CD4-positive, alpha-beta T cell (primary cell): ENCODE results near the gene PCDH1. TPM values are rescaled to one million over a fixed set of nuclear protein-coding genes. Genes with fewer than 3 reads are reported as not detected.

Experiments used
- ATAC-seq: fragments of 200-7000 bp; cut with Tn5 transposase; one replicate; pipeline ENCODE4 v1.10.0; 2022; ENCODE audit warnings: mild to moderate bottlenecking; ENCODE audit not compliant: poor library complexity
- CTCF ChIA-PET: fragments of 350-600 bp; sonication (Branson Sonifier 250); formaldehyde crosslinking; loops from one replicate; lab custom pipeline; 2021; ENCODE audit warnings: antibody characterized with exemption, inconsistent platforms; lab: Charles Lee
- POLR2A ChIA-PET: fragments of 350-600 bp; sonication (Branson Sonifier 250); formaldehyde crosslinking; loops from one replicate; lab custom pipeline; 2021; ENCODE audit warnings: antibody characterized with exemption, inconsistent platforms; lab: Charles Lee
- DNase-seq, 14 experiments: peaks; one replicate each; pipeline ENCODE4 v3.0.0-alpha.2; 2013 to 2020; ENCODE audit warnings: mixed read lengths in 2 of 14
- H3K27ac ChIP-seq, 2 donors: one replicate each; pipeline versions ENCODE4 v1.5.1 to v1.7.0; 2013; ENCODE audit warnings: low read length in 2 of 2, low read depth in 1 of 2, mild to moderate bottlenecking in 1 of 2
- H3K27me3 ChIP-seq, 2 experiments: 1 replicate in 1 of 2; 2 replicates in 1 of 2; pipeline versions ENCODE4 v1.6.1 to v1.7.0; 2013; ENCODE audit warnings: low read length in 2 of 2, control low read depth in 1 of 2, mild to moderate bottlenecking in 1 of 2, moderate library complexity in 1 of 2; ENCODE audit not compliant: insufficient read depth in 2 of 2, control insufficient read depth in 1 of 2
- H3K36me3 ChIP-seq: one replicate; pipeline ENCODE4 v1.6.1; 2013; ENCODE audit warnings: low read length, control low read depth; ENCODE audit not compliant: insufficient read depth
- H3K4me1 ChIP-seq: one replicate; pipeline ENCODE4 v1.6.1; 2013; ENCODE audit warnings: low read length, control low read depth; ENCODE audit not compliant: insufficient read depth
- H3K4me3 ChIP-seq: one replicate; pipeline ENCODE4 v1.5.1; 2013; ENCODE audit warnings: mild to moderate bottlenecking, low read length, moderate library complexity
- H3K9me3 ChIP-seq, 2 experiments: 1 replicate in 1 of 2; 2 replicates in 1 of 2; pipeline versions ENCODE4 v1.6.1 to v1.7.0; 2013; ENCODE audit warnings: low read length in 2 of 2, mild to moderate bottlenecking in 2 of 2, control low read depth in 1 of 2, moderate library complexity in 1 of 2; ENCODE audit not compliant: control insufficient read depth in 1 of 2, insufficient read depth in 1 of 2
- H3K27ac Mint-ChIP-seq: one replicate; pipeline ENCODE4 v1.8.0; 2020; ENCODE audit warnings: mixed read lengths
- H3K27me3 Mint-ChIP-seq: one replicate; pipeline ENCODE4 v1.8.0; 2021; ENCODE audit warnings: mixed read lengths
- H3K36me3 Mint-ChIP-seq: one replicate; pipeline ENCODE4 v1.8.0; 2021; ENCODE audit warnings: low read depth, mixed read lengths
- H3K4me1 Mint-ChIP-seq: one replicate; pipeline ENCODE4 v1.8.0; 2021; ENCODE audit warnings: low read depth, mixed read lengths
- H3K4me3 Mint-ChIP-seq: one replicate; pipeline ENCODE4 v1.8.0; 2020; ENCODE audit warnings: mild to moderate bottlenecking, mixed read lengths
- H3K9me3 Mint-ChIP-seq: one replicate; pipeline ENCODE4 v1.8.0; 2020; ENCODE audit warnings: mixed read lengths
- intact Hi-C, 2 experiments: fragments of 100-400 bp; cut with DNase I in 1 of 2; cut with micrococcal nuclease in 1 of 2; formaldehyde crosslinking; loops; one replicate each; pipeline versions ENCODE4 v1.15.1 to v1.9.0; 2023 to 2025; cut with DNase I, micrococcal nuclease
- total RNA-seq, 174 experiments: library from RNA in 2 of 174; stranded (reverse) in 2 of 174; gene quantifications; one replicate each; pipeline ENCODE4 v1.2.3 and lab custom pipeline; 2021 to 2026
- TF ChIP-seq, protein P1 (sequence below): fragments of 200-600 bp; IDR thresholded peaks from one replicate; pipeline ENCODE4 v1.8.0; 2022; ENCODE audit warnings: antibody characterized with exemption, mild to moderate bottlenecking

PCDH1 gene
- total RNA-seq, 2 experiments from 2014 or later: 0.17 TPM; not detected in 1

- H3K9me3 Mint-ChIP-seq: no peaks in the 10 kb centered on the region
- ChIA-PET POLR2A (no interaction called here), CTCF (no interaction called here)
- no peak for DNase-seq
- H3K4me1 ChIP-seq: peaks cover 7% of the 10 kb centered on the region
- no peaks in the 10 kb centered on the region for H3K9me3 ChIP-seq
- no peak overlapping the region for H3K4me3 ChIP-seq
- no peak overlapping the region for H3K27ac Mint-ChIP-seq
- TF ChIP-seq, protein P1, sequence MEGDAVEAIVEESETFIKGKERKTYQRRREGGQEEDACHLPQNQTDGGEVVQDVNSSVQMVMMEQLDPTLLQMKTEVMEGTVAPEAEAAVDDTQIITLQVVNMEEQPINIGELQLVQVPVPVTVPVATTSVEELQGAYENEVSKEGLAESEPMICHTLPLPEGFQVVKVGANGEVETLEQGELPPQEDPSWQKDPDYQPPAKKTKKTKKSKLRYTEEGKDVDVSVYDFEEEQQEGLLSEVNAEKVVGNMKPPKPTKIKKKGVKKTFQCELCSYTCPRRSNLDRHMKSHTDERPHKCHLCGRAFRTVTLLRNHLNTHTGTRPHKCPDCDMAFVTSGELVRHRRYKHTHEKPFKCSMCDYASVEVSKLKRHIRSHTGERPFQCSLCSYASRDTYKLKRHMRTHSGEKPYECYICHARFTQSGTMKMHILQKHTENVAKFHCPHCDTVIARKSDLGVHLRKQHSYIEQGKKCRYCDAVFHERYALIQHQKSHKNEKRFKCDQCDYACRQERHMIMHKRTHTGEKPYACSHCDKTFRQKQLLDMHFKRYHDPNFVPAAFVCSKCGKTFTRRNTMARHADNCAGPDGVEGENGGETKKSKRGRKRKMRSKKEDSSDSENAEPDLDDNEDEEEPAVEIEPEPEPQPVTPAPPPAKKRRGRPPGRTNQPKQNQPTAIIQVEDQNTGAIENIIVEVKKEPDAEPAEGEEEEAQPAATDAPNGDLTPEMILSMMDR: no peak
- no peaks in the 10 kb centered on the region for H3K36me3 Mint-ChIP-seq
- no peak overlapping the region for H3K27ac ChIP-seq
- ATAC-seq: no peak
- intact Hi-C loops: loop anchor here in 1 of 2 experiments (1.0 kb wide), 1 partner anchor 23 kb away; no protein-coding TSS in a partner anchor
- H3K27me3 Mint-ChIP-seq: no peaks in the 10 kb centered on the region
- no peaks in the 10 kb centered on the region for H3K36me3 ChIP-seq
- H3K4me3 Mint-ChIP-seq: no peak overlapping the region
- H3K27me3 ChIP-seq: no peaks in the 10 kb centered on the region
- peaks cover 2% of the 10 kb centered on the region for H3K4me1 Mint-ChIP-seq
Observed at GRCh38 chr5:141853895-141854626, 24.1 kb downstream of the PCDH1 start.

- ATAC-seq: no peak
- POLR2A ChIA-PET: no interaction called here
Observed at GRCh38 chr5:141852448-141852847, 25.8 kb downstream of the PCDH1 start.

DNA sequence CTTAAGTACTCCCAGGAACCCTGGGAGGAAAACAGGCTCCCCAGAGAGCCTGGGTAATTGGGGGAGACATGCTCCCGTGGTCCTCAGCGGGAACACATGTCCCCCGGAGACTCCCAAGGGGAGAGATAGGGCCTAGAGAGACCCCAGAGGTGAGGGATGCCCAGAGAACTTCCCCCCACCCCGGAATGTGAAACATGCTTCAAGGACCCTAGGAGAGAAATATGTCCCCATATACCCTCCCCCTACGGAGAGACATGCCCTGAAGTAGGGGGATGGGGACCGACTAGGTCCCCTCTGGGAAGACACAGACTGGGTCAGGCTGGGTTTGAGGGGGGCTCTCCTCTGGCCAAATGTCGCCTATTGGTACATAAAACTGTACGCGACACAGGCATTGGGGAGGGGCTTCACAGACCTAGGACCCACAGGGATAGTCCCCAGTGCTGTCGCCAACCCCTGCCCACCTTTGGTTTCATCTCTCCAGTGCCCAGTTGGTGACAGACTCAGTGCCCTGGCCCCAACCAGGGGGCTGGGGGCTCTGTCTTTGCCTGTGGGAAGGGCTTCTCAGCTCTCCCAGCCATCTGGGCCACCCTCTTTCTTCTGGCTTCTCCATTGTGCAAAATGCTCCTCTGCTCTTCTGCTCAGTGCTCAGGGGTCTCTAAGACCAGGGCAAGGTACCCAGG, 26.9 kb downstream of the PCDH1 start:
- no peak overlapping the region for H3K27ac ChIP-seq
- H3K27me3 ChIP-seq: no peaks in the 10 kb centered on the region
- no peak overlapping the region for H3K4me3 ChIP-seq
- no peaks in the 10 kb centered on the region for H3K36me3 ChIP-seq
- DNase-seq (no peak), ATAC-seq (no peak)
- intact Hi-C loops: loop anchor here in 1 of 2 experiments (2.0 kb wide), 1 partner anchor 71 kb away; the partner anchor contains the start of gene DELE1
- peaks cover 14% of the 10 kb centered on the region for H3K4me1 ChIP-seq
- Mint-ChIP-seq H3K27ac (no peak overlapping the region), H3K9me3 (no peaks in the 10 kb centered on the region), H3K36me3 (no peaks in the 10 kb centered on the region), H3K27me3 (no peaks in the 10 kb centered on the region), H3K4me3 (peak overlapping the region; percentile 85), H3K4me1 (peaks cover 10% of the 10 kb centered on the region)
- no peaks in the 10 kb centered on the region for H3K9me3 ChIP-seq
- ChIA-PET CTCF (no interaction called here), POLR2A (no interaction called here)
- TF ChIP-seq, protein P1: no peak

More at GRCh38 chr5:141852448-141852847, 25.8 kb downstream of the PCDH1 start:
- H3K27me3 ChIP-seq: no peaks in the 10 kb centered on the region
- Mint-ChIP-seq H3K27ac (no peak overlapping the region), H3K4me1 (peaks cover 10% of the 10 kb centered on the region), H3K4me3 (peak overlapping the region; percentile 85), H3K9me3 (no peaks in the 10 kb centered on the region), H3K36me3 (no peaks in the 10 kb centered on the region), H3K27me3 (no peaks in the 10 kb centered on the region)
- H3K9me3 ChIP-seq: no peaks in the 10 kb centered on the region
- TF ChIP-seq, protein P1: no peak
- no peak overlapping the region for H3K27ac ChIP-seq
- intact Hi-C loops: no loop called here
- peaks cover 14% of the 10 kb centered on the region for H3K4me1 ChIP-seq
- CTCF ChIA-PET: no interaction called here
- DNase-seq: no peak
- H3K4me3 ChIP-seq: no peak overlapping the region
- no peaks in the 10 kb centered on the region for H3K36me3 ChIP-seq
